ENCODE results near the gene CIROP. TPM values are rescaled to one million over a fixed set of nuclear protein-coding genes. Genes with fewer than 3 reads are reported as not detected.

Gene CIROP
- total and polyA plus RNA-seq, 7 donors, result 0.27 TPM; not detected in 6

- H3K27me3 ChIP-seq, result no peaks in the 10 kb centered on the region
- 1% methylated on average over 14 of the region's 14 CpGs for WGBS, 2 donors
- peaks cover 11 to 57% (median 28%) of the 10 kb centered on the region in 4 donors for H3K36me3 ChIP-seq
- peak overlapping the region; percentile 79 to 93 (median 90) for H3K4me3 ChIP-seq
- H3K9me3 ChIP-seq, result no peaks in the 10 kb centered on the region
- no peak for DNase-seq
- peaks cover 0 to 44% (median 38%) of the 10 kb centered on the region in 4 donors for H3K4me1 ChIP-seq
- intact Hi-C loops (cut with DNase I), result loop anchor here (10.0 kb wide), 2 partner anchors 211 to 461 kb away; partner anchors contain the start of genes BCL2L2, PPP1R3E, THTPA and ZFHX2
- TF ChIP-seq POLR2A (IDR thresholded peaks at IDR 0.05) (no peak), EP300 (IDR thresholded peaks at IDR 0.05) (no peak), CTCF (IDR thresholded peaks at IDR 0.05) (no peak), POLR2AphosphoS5 (IDR thresholded peaks at IDR 0.05) (no peak)
- H3K27ac ChIP-seq, result peak overlapping the region; percentile 97 to 99 (median 98)
Observed at GRCh38 chr14:23093991-23094665, 10.7 kb downstream of the CIROP start.

- H3K4me1 ChIP-seq, result peaks cover 0 to 44% (median 38%) of the 10 kb centered on the region in 4 donors
- intact Hi-C loops (cut with DNase I), result loop anchor here (10.0 kb wide), 2 partner anchors 211 to 461 kb away; partner anchors contain the start of genes BCL2L2, PPP1R3E, THTPA and ZFHX2
- peak overlapping the region in 2 of 4 donors; percentile 97 to 99 for H3K27ac ChIP-seq
- H3K4me3 ChIP-seq, result peak overlapping the region in 3 of 4 donors; percentile 79 to 93 (median 87)
- DNase-seq, result no peak
- TF ChIP-seq POLR2AphosphoS5 (IDR thresholded peaks at IDR 0.05) (no peak), CTCF (IDR thresholded peaks at IDR 0.05) (no peak), EP300 (IDR thresholded peaks at IDR 0.05) (no peak), POLR2A (IDR thresholded peaks at IDR 0.05) (no peak)
- no peaks in the 10 kb centered on the region for H3K27me3 ChIP-seq
- no peaks in the 10 kb centered on the region for H3K9me3 ChIP-seq
- H3K36me3 ChIP-seq, result peaks cover 14 to 57% (median 31%) of the 10 kb centered on the region in 4 donors
- 57 to 81% methylated on average over 2 of the region's 2 CpGs for WGBS, 2 donors
Observed at GRCh38 chr14:23093526-23093925, 11.3 kb downstream of the CIROP start.

GRCh38 chr14:23093104-23093503 is 11.7 kb downstream of the CIROP start:
- Histone ChIP-seq H3K9me3 (no peaks in the 10 kb centered on the region), H3K4me3 (no peak overlapping the region), H3K27me3 (no peaks in the 10 kb centered on the region), H3K36me3 (peaks cover 14 to 57% (median 32%) of the 10 kb centered on the region in 4 donors), H3K27ac (no peak overlapping the region), H3K4me1 (peaks cover 0 to 44% (median 38%) of the 10 kb centered on the region in 4 donors)
- DNase-seq, result no peak
- TF ChIP-seq CTCF (IDR thresholded peaks at IDR 0.05) (no peak), POLR2A (IDR thresholded peaks at IDR 0.05) (no peak), EP300 (IDR thresholded peaks at IDR 0.05) (no peak), POLR2AphosphoS5 (IDR thresholded peaks at IDR 0.05) (no peak)
- intact Hi-C loops (cut with DNase I), result loop anchor here (10.0 kb wide), 2 partner anchors 212 to 462 kb away; partner anchors contain the start of genes BCL2L2, PPP1R3E, THTPA and ZFHX2
- WGBS, 2 donors, result 62 to 78% methylated on average over 2 of the region's 2 CpGs

GRCh38 chr14:23091294-23092225 is 13.2 kb downstream of the CIROP start:
- TF ChIP-seq EP300 (IDR thresholded peaks at IDR 0.05) (no peak), CTCF (IDR thresholded peaks at IDR 0.05) (no peak), POLR2AphosphoS5 (IDR thresholded peaks at IDR 0.05) (no peak), POLR2A (IDR thresholded peaks at IDR 0.05) (no peak)
- peaks cover 14 to 66% (median 34%) of the 10 kb centered on the region in 4 donors for H3K36me3 ChIP-seq

More at GRCh38 chr14:23091294-23092225, 13.2 kb downstream of the CIROP start:
- intact Hi-C loops (cut with DNase I), result loop anchor here (10.0 kb wide), 2 partner anchors 213 to 463 kb away; partner anchors contain the start of genes BCL2L2, PPP1R3E, THTPA and ZFHX2
- Histone ChIP-seq H3K4me1 (peaks cover 0 to 37% (median 27%) of the 10 kb centered on the region in 4 donors), H3K9me3 (no peaks in the 10 kb centered on the region), H3K27me3 (no peaks in the 10 kb centered on the region), H3K27ac (no peak overlapping the region), H3K4me3 (no peak overlapping the region)
- no peak for DNase-seq
- WGBS, 2 donors, result 85 to 89% methylated on average over 12 of the region's 12 CpGs

Data from sigmoid colon (tissue), 7 donors.